GM19452 (cell line): ENCODE measurements around the gene PODN.

Experiments
- ATAC-seq: cut with Tn5 transposase; IDR thresholded peaks from one replicate; pipeline ENCODE4 v1.9.1; 2021; ENCODE audit not compliant: unreplicated experiment

PODN gene

GRCh38 chr1:53088616-53089300 is 26.7 kb downstream of the PODN start:
- no peak for ATAC-seq

GRCh38 chr1:53089478-53090226 is 27.6 kb downstream of the PODN start:
- ATAC-seq = no peak

DNA sequence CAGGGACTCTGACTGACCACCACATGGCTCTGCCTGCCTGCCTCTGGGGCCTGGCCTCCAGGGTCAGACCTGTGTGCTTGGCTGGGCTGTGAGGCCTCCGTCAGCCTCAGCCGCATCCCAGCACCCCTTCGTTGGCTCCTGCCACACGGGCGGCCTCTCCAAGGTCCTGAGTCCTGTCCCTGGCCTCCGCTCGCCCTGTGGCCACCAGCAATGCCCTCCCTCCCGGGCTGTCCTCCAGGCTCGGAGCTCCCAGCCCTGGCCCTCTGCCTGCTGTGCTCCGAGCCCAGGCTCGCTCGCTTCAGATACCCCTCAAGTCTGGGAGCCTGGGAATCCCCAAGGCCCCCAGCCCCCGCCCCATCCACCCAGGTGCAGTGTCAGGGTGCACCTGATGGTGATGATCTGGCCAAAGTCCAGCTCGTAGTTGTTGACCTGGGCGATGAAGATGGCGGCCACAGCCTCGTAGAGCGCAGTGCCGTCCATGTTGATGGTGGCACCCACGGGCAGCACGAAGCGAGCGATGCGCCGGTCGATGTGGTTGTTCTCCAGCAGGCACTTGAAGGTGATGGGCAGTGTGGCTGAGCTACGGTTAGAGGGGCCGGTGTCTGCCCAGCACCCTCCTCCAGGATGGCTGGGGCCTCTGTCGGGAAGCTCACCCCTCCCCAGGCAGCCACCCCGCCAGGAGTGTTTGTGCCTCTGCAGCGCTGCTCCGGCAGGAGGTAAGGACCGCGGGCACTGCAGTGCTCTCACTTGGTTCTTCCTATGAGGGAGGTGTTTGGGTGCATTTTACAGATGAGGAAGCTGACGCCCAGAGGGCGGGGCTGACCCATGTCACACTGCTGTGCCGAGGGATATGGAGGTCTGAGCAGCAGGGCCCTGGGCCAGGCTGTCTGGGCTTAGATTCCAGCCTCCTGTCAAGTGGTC is 28.5 kb downstream of the PODN start:
- no peak for ATAC-seq

- ATAC-seq = no peak
Measured at GRCh38 chr1:53091841-53092645, 30.0 kb downstream of the PODN start.

DNA sequence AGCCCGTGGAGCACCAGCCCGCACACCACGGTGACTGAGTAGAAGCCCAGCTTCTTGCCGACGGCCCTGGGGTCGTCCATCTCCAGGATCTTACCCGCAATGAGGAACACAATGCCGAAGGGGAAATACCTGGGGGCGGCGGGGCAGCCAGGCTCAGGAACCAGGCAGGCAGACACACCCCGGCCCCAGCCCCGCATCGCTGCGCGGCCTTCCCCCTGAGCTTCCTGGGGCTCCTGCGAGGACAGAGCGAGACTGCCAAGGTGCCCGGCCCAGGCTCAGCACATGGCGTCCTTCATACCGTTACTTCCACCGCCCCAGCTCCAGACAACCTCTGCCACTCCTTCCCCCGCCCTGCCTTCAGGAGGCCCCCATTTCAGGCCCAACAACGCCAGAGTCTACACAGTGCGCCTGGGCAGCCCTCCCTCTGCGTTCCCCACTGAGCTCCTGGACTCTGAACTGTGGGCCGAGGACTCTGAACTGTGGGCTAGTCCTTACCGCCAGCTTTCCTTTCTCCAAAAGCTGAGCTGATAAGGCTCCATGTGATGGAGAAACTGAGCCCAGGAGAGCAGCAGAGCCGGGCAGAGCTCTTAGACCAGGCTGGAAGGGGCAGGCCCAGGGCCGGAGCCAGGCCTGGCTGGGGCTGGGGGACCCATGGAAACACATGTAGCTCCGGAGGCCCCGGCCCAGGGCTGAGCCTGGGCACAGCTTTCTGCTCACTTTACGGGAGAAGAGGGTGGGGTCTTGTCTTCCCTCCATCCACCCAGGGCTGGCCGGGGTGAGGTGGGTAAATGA is 30.8 kb downstream of the PODN start:
- no peak for ATAC-seq

DNA sequence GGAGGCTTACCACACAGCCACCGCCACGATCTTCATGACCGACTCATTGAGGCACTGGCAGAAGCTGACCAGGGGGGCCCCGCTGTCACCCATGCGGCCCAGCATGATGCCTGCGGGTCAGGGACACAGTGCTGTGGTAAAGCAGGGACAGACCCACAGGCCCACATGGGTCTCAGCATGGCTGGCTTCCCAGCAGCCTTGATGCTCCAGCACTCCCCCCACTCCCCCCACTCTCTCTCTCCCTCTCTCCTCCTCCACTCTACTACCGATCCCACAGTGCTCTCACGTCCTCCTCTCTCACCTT is 31.4 kb downstream of the PODN start:
- no peak for ATAC-seq

DNA sequence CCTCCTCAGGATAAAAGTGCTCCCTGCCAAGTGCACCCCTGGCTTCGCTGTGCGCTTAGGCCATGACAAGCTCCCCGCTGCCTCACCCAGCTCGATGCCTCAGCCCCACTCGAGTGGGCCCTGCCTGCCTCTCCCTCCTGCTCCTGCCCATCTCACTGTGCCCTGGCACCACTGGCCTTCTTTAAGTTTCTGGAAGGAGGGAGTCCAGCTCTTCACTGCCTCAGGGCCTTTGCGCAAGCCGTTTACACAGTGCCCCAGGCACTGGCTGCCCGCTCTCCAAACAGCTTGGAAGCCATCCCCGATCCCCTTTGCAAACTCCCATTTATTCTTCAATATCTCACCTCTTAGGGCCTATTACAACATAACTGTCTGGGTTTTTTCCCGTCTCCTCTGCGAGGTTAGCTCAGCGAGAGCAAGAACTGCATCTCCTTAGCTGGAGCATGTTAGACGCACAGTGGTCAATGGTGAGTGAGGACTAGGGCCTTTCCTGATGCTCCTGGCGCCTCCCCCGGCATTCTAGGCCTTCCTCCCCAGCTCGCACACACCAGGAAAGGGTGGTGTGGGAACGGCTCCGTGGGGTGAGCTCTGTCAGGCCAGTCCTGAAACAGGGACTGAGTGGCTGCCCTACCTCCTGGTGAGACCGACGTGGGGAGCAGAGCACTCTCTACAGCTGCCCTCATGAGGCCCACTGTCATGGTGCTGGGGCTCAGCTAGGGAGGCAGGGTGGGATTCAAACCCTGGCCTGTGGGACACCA is 31.9 kb downstream of the PODN start:
- no peak for ATAC-seq

DNA sequence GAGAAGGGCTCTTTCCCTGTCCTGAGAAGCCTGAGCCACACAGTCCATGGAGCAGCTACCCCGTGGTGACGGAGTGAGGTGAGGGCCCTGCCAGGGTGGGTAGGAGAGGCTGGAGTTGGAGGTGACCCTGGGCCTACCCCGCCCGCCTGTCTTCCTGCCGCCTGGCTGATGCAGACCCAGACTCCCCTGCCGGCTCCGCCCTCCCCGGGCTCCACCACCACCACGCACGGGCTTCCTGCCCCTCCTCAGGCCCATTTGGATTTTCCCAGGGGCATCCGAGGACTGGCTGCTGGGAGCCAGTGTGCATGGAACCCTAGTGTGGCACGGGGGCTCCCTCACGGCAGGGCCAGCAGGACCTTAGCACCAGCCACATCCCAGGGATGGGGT is 32.5 kb downstream of the PODN start:
- ATAC-seq = no peak

GRCh38 chr1:53104289-53104913 is 42.4 kb downstream of the PODN start:
- no peak for ATAC-seq

DNA sequence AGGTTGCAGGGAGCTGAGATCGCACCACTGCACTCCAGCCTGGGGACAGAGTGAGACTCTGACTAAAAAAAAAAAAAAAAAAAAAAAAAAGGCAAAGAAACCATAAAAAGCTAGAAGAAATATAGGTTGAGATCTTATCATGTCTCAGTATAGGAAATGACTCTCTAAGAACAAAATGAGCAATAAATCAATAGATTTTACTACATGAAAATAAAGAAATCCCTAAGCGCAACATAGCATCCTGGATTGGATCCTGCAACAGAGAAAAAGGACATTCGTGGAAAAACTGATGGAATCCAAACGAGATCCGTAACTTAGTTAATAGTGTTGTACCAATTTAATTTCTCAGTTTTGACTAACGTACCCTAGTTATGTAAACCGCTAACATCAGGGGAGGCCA is 45.1 kb downstream of the PODN start:
- no peak for ATAC-seq

GRCh38 chr1:53107570-53108322 is 45.7 kb downstream of the PODN start:
- ATAC-seq = no peak

DNA sequence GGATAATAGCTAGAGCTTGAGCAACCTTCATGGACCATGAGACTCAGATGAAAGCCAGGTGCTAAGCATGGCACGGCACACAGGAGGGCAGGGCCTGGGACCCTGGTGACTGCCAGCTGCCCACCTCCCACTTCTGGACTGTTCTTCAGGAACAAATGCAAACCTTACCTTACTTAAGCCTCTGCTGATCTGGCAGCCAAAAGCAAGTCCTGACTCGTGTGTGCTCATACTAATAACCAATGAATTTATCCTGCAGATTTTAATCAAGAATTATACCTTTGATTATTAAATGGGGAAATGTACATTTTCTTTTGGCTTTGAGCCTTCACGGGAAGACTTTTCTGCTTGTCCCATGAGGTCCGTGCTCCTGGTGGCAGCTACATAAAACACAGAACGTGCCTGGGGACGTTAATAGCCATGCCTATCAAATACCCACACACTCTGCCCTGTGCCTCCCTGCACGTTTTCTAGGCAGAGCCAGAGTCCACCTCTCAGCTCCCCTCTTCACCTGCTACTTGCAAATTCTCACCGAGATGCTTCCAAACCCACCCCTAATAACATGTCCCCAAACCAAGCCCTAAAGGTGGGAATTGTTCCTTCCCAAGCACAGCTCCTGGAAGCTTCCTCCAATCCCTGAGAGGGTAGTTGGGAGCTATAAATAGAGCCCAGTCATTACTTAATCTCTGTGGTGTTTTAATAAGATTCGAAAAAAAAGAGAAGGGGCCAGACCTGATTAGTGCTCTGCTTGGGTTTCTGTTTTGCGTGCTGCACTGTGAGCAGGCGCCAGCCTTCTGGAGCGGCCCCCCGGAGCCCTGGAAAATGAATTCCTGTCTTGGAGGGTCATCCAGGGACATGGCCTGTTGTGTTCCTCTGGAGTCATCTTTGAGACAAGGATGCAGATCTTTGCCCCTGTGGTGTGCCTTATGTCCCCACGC is 46.9 kb downstream of the PODN start:
- no peak for ATAC-seq

- ATAC-seq = no peak
Measured at GRCh38 chr1:53110370-53111072, 48.5 kb downstream of the PODN start.

GRCh38 chr1:53111073-53111556 is 49.1 kb downstream of the PODN start:
- ATAC-seq = no peak

DNA sequence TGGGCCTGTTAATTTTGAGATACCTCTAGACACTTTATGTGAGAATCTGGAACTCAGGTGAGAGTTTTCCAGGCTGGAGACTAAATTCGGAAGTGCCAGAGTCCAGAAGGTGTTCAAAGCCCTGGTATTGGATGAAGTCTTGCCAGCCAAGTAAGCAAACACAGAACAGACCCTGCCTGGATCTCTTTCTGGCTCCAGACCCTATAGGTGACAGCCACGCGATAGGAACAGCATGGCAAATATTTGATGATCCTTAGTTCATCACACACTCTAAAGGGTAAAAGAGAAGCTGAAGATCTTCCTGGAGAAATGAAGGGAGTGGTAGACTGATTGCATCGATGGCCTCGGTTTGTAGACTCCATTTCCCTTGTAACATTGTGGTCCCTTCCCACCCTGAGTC is 49.7 kb downstream of the PODN start:
- ATAC-seq = no peak

DNA sequence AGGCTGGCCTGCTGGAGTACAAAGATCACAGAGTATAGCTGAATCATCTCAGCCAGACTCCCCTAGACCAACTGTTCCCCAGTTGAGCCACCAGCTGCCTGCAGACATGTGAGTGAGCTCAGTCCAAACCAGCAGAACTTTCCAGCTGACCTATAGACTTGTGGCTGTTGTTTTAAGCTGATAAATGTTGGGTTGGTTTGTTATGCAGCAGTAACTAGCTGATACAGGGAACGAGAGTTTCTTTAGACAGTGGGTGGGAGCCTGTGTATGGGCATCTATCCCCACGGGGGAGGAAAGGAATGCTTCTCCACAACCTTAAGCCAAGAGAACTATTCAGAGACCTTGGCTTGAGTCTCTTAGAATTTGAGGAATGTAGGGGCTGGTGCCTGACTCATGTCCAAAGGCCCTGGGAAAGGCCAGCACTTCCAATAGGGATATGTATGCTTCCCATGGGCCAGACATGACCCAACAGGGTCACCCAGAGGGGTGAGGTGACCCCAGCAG is 50.3 kb downstream of the PODN start:
- no peak for ATAC-seq
